ENCODE data around the gene GABRD.

GRCh38 chr1:2037314-2037979, 18.3 kb downstream of the GABRD start:
- TF ChIP-seq CTCF (IDR thresholded peaks at IDR 0.05) (no peak), POLR2A (IDR thresholded peaks at IDR 0.05) (no peak), POLR2AphosphoS5 (IDR thresholded peaks at IDR 0.05; ENCODE audit: insufficient read depth in 1 of 2, low read depth in 1 of 2) (no peak)

Data from vagina (tissue), 2 donors.